GM10248 (cell line): ENCODE results near the gene SLC35E4.

Experiments
- CTCF ChIA-PET: fragments of 300-600 bp; sonication (Branson Sonifier 250); formaldehyde crosslinking; extraction: SDS; loops from one replicate; lab custom pipeline; 2021; ENCODE audit warnings: antibody characterized with exemption; lab: Yijun Ruan, JAX
- POLR2A ChIA-PET: fragments of 350-650 bp; sonication (Branson Sonifier 250); formaldehyde crosslinking; extraction: SDS; loops from one replicate; lab custom pipeline; 2020; ENCODE audit warnings: antibody characterized with exemption; lab: Yijun Ruan, JAX
- DNase-seq: peaks from one replicate; pipeline ENCODE4 v3.0.0; 2012; ENCODE audit errors: extremely low spot score
- CTCF ChIP-seq: IDR thresholded peaks from 2 replicates; pipeline ENCODE4 v1.5.1; 2012; ENCODE audit warnings: mild to moderate bottlenecking, low read depth; ENCODE audit errors: extremely low read depth, missing control alignments, control extremely low read depth

The SLC35E4 gene

GRCh38 chr22:30634471-30635233, 929 bp upstream of the SLC35E4 start:
- DNase-seq, result peak; percentile 92
- POLR2A ChIA-PET, result no interaction called here
- CTCF ChIA-PET, result interaction anchor here (0.6 to 7.6 kb wide), 44 partner anchors 10 to 605 kb away, joined by 3 to 208 read pairs (median 5); partner anchors contain the start of genes DUSP18 and TCN2
- TF ChIP-seq CTCF, result peak; percentile 97

DNA sequence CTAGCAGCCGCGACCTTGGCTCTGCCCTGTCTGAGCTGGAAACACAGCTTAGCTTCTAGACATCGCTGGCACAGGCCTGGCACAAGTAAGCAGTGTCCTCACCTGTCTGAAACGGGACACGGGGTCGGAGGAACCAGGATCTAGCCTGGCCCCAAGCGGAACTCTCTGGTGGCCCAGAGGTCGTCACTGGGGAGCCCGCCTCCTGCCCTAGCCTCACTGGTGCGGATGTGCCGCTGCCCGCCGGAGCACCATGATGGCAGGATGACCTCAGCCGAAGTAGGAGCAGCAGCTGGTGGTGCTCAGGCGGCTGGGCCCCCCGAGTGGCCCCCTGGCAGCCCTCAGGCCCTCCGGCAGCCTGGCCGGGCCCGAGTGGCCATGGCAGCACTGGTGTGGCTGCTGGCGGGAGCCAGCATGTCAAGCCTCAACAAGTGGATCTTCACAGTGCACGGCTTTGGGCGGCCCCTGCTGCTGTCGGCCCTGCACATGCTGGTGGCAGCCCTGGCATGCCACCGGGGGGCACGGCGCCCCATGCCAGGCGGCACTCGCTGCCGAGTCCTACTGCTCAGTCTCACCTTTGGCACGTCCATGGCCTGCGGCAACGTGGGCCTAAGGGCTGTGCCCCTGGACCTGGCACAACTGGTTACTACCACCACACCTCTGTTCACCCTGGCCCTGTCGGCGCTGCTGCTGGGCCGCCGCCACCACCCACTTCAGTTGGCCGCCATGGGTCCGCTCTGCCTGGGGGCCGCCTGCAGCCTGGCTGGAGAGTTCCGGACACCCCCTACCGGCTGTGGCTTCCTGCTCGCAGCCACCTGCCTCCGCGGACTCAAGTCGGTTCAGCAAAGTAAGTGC, 871 bp downstream of the SLC35E4 start:
- ChIA-PET CTCF (interaction anchor here (0.6 to 7.6 kb wide), 11 partner anchors 10 to 656 kb away, joined by 3 to 208 read pairs (median 16); partner anchors contain the start of genes PIK3IP1 and TCN2), POLR2A (interaction anchor here (0.8 kb wide), 1 partner anchor 119 kb away, joined by 3 read pairs; no protein-coding TSS in a partner anchor)

GRCh38 chr22:30637701-30638114, 2.1 kb downstream of the SLC35E4 start:
- ChIA-PET POLR2A (no interaction called here), CTCF (interaction anchor here (1.1 to 7.6 kb wide), 3 partner anchors 9 to 118 kb away, joined by 3 to 208 read pairs (median 67); no protein-coding TSS in a partner anchor)
- DNase-seq, result no peak
- no peak for TF ChIP-seq CTCF

More for the DNA sequence above, 871 bp downstream of the SLC35E4 start:
- peak; percentile 13 for TF ChIP-seq CTCF
- no peak for DNase-seq

DNA sequence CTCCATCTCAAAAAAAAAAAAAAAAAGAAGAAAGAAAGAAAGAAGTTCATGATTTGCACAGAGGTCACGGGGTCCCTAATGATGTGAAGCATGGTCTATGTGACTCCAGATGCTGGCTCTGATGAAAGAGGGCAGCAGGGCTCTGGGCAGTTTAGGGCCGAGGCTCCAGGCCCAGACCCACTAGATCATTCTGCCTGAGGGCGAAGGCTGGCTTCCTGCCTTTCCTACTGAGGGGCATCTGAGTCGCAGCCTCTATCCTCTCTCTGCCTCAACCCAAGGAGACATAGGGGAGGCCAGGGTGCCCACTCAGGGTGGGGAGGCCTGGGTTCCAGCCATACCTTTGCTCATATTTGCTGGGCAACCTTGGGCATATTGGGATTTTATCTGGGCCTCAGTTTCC, 4.8 kb downstream of the SLC35E4 start:
- DNase-seq, result no peak
- CTCF ChIA-PET, result no interaction called here
- POLR2A ChIA-PET, result no interaction called here
- no peak for TF ChIP-seq CTCF

- DNase-seq, result no peak
- ChIA-PET POLR2A (interaction anchor here (0.6 kb wide), 1 partner anchor 1068 kb away, joined by 3 read pairs; no protein-coding TSS in a partner anchor), CTCF (interaction anchor here (1.7 kb wide), 1 partner anchor 114 kb away, joined by 4 read pairs; no protein-coding TSS in a partner anchor)
- no peak for TF ChIP-seq CTCF
Measured at GRCh38 chr22:30640839-30641430, 5.4 kb downstream of the SLC35E4 start.
